HG03159 (cell line): ENCODE results near the gene ELOVL5.
A peak's percentile ranks its signal among the peaks of the same experiment; 100 is the strongest.
"Not testable (repeated sequence)": the region's sequence is repeated elsewhere in the genome, so short reads cannot be mapped to it uniquely, and the experiment has no call there.

Source experiments
- ATAC-seq: cut with Tn5 transposase; IDR thresholded peaks from one replicate; pipeline ENCODE4 v1.9.1; 2021; ENCODE audit warnings: mild to moderate bottlenecking, moderate library complexity; ENCODE audit not compliant: unreplicated experiment

The ELOVL5 gene

GRCh38 chr6:53359843-53360092, 11.0 kb upstream of the ELOVL5 start:
- ATAC-seq, result peak; percentile 2

- ATAC-seq, result peak; percentile 91
Measured at GRCh38 chr6:53359095-53359842, 10.5 kb upstream of the ELOVL5 start.

- ATAC-seq, result peak; percentile 5
Measured at GRCh38 chr6:53358440-53359094, 9.8 kb upstream of the ELOVL5 start.

GRCh38 chr6:53357576-53358360, 9.0 kb upstream of the ELOVL5 start:
- no peak for ATAC-seq

- no peak for ATAC-seq
Measured at GRCh38 chr6:53353624-53354023, 4.9 kb upstream of the ELOVL5 start.

GRCh38 chr6:53352360-53352759, 3.6 kb upstream of the ELOVL5 start:
- no peak for ATAC-seq

- ATAC-seq, result peak; percentile 0
Measured at GRCh38 chr6:53349209-53349693, 501 bp upstream of the ELOVL5 start.

GRCh38 chr6:53347921-53348370, 804 bp downstream of the ELOVL5 start:
- ATAC-seq, result peak; percentile 23

GRCh38 chr6:53347250-53347920, 1.4 kb downstream of the ELOVL5 start:
- ATAC-seq, result peak; percentile 30

- not testable (repeated sequence) for ATAC-seq
Measured at GRCh38 chr6:53346049-53346448, 2.7 kb downstream of the ELOVL5 start.

GRCh38 chr6:53344969-53345368, 3.8 kb downstream of the ELOVL5 start:
- no peak for ATAC-seq

GRCh38 chr6:53343092-53343491, 5.7 kb downstream of the ELOVL5 start:
- ATAC-seq, result no peak

GRCh38 chr6:53342217-53342616, 6.5 kb downstream of the ELOVL5 start:
- ATAC-seq, result no peak

- ATAC-seq, result no peak
Measured at GRCh38 chr6:53340536-53340935, 8.2 kb downstream of the ELOVL5 start.

GRCh38 chr6:53339424-53339823, 9.3 kb downstream of the ELOVL5 start:
- no peak for ATAC-seq

GRCh38 chr6:53338304-53338703, 10.4 kb downstream of the ELOVL5 start:
- ATAC-seq, result no peak

- no peak for ATAC-seq
Measured at GRCh38 chr6:53336070-53336469, 12.7 kb downstream of the ELOVL5 start.

GRCh38 chr6:53335224-53335994, 13.3 kb downstream of the ELOVL5 start:
- peak; percentile 86 for ATAC-seq

GRCh38 chr6:53333439-53334408, 15.0 kb downstream of the ELOVL5 start:
- no peak for ATAC-seq
